Measurements from ENCODE around the gene FARS2. TPM values are rescaled to one million over a fixed set of nuclear protein-coding genes. Genes with fewer than 3 reads are reported as not detected.

FARS2 gene
- total RNA-seq, 2 donors from 2014 or later: 16.2 to 18.3 TPM

GRCh38 chr6:5556011-5556410, 294.7 kb downstream of the FARS2 start:
- TF ChIP-seq CTCF (conservative IDR thresholded peaks at IDR 0.05): no peak
- Mint-ChIP-seq H3K9me3 (peaks cover 4% of the 10 kb centered on the region), H3K27me3 (ENCODE audit: insufficient read depth) (no peaks in the 10 kb centered on the region), H3K27ac (no peak overlapping the region), H3K4me1 (peaks cover 5% of the 10 kb centered on the region), H3K36me3 (ENCODE audit: low read depth) (peaks cover 3% of the 10 kb centered on the region), H3K4me3 (no peak overlapping the region)
- Histone ChIP-seq H3K9ac (ENCODE audit: extremely low read depth, low read length, poor library complexity, severe bottlenecking) (no peak overlapping the region), H3K27ac (ENCODE audit: low read depth, low read length) (no peak overlapping the region), H3K36me3 (ENCODE audit: control insufficient read depth, insufficient read depth, low read length) (no peaks in the 10 kb centered on the region), H3K9me3 (ENCODE audit: control insufficient read depth, low read length) (peaks cover 4% of the 10 kb centered on the region), H3K4me1 (ENCODE audit: control insufficient read depth, insufficient read depth, low read length) (no peaks in the 10 kb centered on the region), H3K4me3 (ENCODE audit: low read length) (no peak overlapping the region), H3K27me3 (ENCODE audit: control insufficient read depth, insufficient read depth, low read length, poor library complexity, severe bottlenecking) (no peaks in the 10 kb centered on the region)
- WGBS, 2 experiments (ENCODE audit: insufficient coverage in 1 of 2, insufficient read length in 1 of 2): 93 to 96% methylated on average over 6 to 7 of the region's 7 CpGs
- no peak for DNase-seq

- Mint-ChIP-seq H3K27ac (no peak overlapping the region), H3K9me3 (no peaks in the 10 kb centered on the region), H3K27me3 (ENCODE audit: insufficient read depth) (no peaks in the 10 kb centered on the region), H3K4me1 (peaks cover 5% of the 10 kb centered on the region), H3K4me3 (no peak overlapping the region), H3K36me3 (ENCODE audit: low read depth) (no peaks in the 10 kb centered on the region)
- no peak for TF ChIP-seq CTCF (conservative IDR thresholded peaks at IDR 0.05)
- H3K36me3 ChIP-seq (ENCODE audit: control insufficient read depth, insufficient read depth, low read length): no peaks in the 10 kb centered on the region
- no peaks in the 10 kb centered on the region for H3K4me1 ChIP-seq (ENCODE audit: control insufficient read depth, insufficient read depth, low read length)
- DNase-seq: no peak
- H3K9me3 ChIP-seq (ENCODE audit: control insufficient read depth, low read length): no peaks in the 10 kb centered on the region
- H3K4me3 ChIP-seq (ENCODE audit: low read length): no peak overlapping the region
- no peaks in the 10 kb centered on the region for H3K27me3 ChIP-seq (ENCODE audit: control insufficient read depth, insufficient read depth, low read length, poor library complexity, severe bottlenecking)
- WGBS, 2 experiments (ENCODE audit: insufficient coverage in 1 of 2, insufficient read length in 1 of 2): 79 to 87% methylated on average over 4 to 5 of the region's 5 CpGs
- no peak overlapping the region for H3K27ac ChIP-seq (ENCODE audit: low read depth, low read length)
- H3K9ac ChIP-seq (ENCODE audit: extremely low read depth, low read length, poor library complexity, severe bottlenecking): no peak overlapping the region
Observed at GRCh38 chr6:5557506-5557905, 296.2 kb downstream of the FARS2 start.

GRCh38 chr6:5559651-5560050, 298.3 kb downstream of the FARS2 start:
- H3K27me3 ChIP-seq (ENCODE audit: control insufficient read depth, insufficient read depth, low read length, poor library complexity, severe bottlenecking): no peaks in the 10 kb centered on the region
- no peak overlapping the region for H3K27ac ChIP-seq (ENCODE audit: low read depth, low read length)
- H3K9ac ChIP-seq (ENCODE audit: extremely low read depth, low read length, poor library complexity, severe bottlenecking): no peak overlapping the region
- Mint-ChIP-seq H3K36me3 (ENCODE audit: low read depth) (peaks cover 2% of the 10 kb centered on the region), H3K4me1 (no peaks in the 10 kb centered on the region), H3K9me3 (peaks cover 1% of the 10 kb centered on the region), H3K4me3 (no peak overlapping the region), H3K27ac (no peak overlapping the region), H3K27me3 (ENCODE audit: insufficient read depth) (no peaks in the 10 kb centered on the region)
- no peak for DNase-seq
- TF ChIP-seq CTCF (conservative IDR thresholded peaks at IDR 0.05): no peak
- WGBS, 2 experiments (ENCODE audit: insufficient coverage in 1 of 2, insufficient read length in 1 of 2): 91 to 100% methylated on average over 2 of the region's 2 CpGs
- H3K4me3 ChIP-seq (ENCODE audit: low read length): no peak overlapping the region
- no peaks in the 10 kb centered on the region for H3K36me3 ChIP-seq (ENCODE audit: control insufficient read depth, insufficient read depth, low read length)
- H3K9me3 ChIP-seq (ENCODE audit: control insufficient read depth, low read length): peaks cover 2% of the 10 kb centered on the region
- H3K4me1 ChIP-seq (ENCODE audit: control insufficient read depth, insufficient read depth, low read length): no peaks in the 10 kb centered on the region
